Stomach (tissue), 9 donors: Measurements from ENCODE around the gene CFAP54. TPM values are rescaled to one million over a fixed set of nuclear protein-coding genes. Genes with fewer than 3 reads are reported as not detected.
A peak's percentile ranks its signal among the peaks of the same experiment; 100 is the strongest.

Source experiments
- DNase-seq, 2 donors: peaks; one replicate each; pipeline versions ENCODE4 v3.0.0 to v3.0.0-alpha.2; 2013 to 2019
- H3K27ac ChIP-seq, 5 donors: fragments of 200-600 bp in 4 of 5; sonication (generic) in 4 of 5; one replicate each; pipeline ENCODE4 v1.5.1; 2013 to 2019; ENCODE audit warnings: mild to moderate bottlenecking in 1 of 5, moderate library complexity in 1 of 5
- H3K27me3 ChIP-seq, 3 donors: fragments of 200-600 bp; sonication (generic); one replicate each; pipeline ENCODE4 v1.5.1; 2017 to 2019; ENCODE audit warnings: mixed run types in 1 of 3
- H3K36me3 ChIP-seq, 4 donors: fragments of 200-600 bp; sonication (generic); 1 replicate in 3 of 4; 2 replicates in 1 of 4; pipeline ENCODE4 v1.5.1; 2016 to 2019
- H3K4me1 ChIP-seq, 4 donors: fragments of 200-600 bp; sonication (generic); one replicate each; pipeline ENCODE4 v1.5.1; 2016 to 2019
- H3K4me3 ChIP-seq, 4 donors: fragments of 200-600 bp; sonication (generic) in 3 of 4; one replicate each; pipeline ENCODE4 v1.5.1; 2016 to 2019; ENCODE audit warnings: mild to moderate bottlenecking in 1 of 4
- H3K9me3 ChIP-seq, 4 donors: fragments of 200-600 bp; sonication (generic); one replicate each; pipeline ENCODE4 v1.5.1; 2016 to 2019
- EP300 ChIP-seq: sonication (generic); formaldehyde crosslinking; IDR thresholded peaks from one replicate; pipeline ENCODE4 v1.6.1; 2017; ENCODE audit warnings: antibody characterized with exemption
- POLR2A ChIP-seq, 4 donors: fragments of 450-650 bp; IDR thresholded peaks; one replicate each; pipeline ENCODE4 v1.6.1; 2016; ENCODE audit warnings: antibody characterized with exemption in 4 of 4, control low read depth in 2 of 4, mild to moderate bottlenecking in 1 of 4, moderate library complexity in 1 of 4
- POLR2AphosphoS5 ChIP-seq, 3 donors: sonication (generic); formaldehyde crosslinking; IDR thresholded peaks; one replicate each; pipeline ENCODE4 v1.6.1; 2016; ENCODE audit warnings: antibody characterized with exemption in 3 of 3
- WGBS, 5 donors: extraction: QIAGEN DNeasy Blood & Tissue Kit in 3 of 5; methylation state at CpG; one replicate each; pipeline versions ENCODE4 v1.1.5 to v1.1.7; 2013 to 2018; 5-methylcytosine and 5-hydroxymethylcytosine counted together
- intact Hi-C: fragments of 100-400 bp; cut with DNase I; formaldehyde crosslinking; loops from one replicate; pipeline ENCODE4 v1.15.1; 2023; ENCODE audit warnings: low total_unique reads
- polyA plus RNA-seq, 3 donors: library from polyadenylated mRNA; stranded (reverse); fragments of 200-250 nt; gene quantifications; one replicate each; pipeline ENCODE4 v1.2.3, GENCODE V29; 2013
- total RNA-seq, 5 donors: library from RNA; depleted of rRNA; stranded (reverse); fragments of >200 nt; gene quantifications; one replicate each; pipeline versions ENCODE4 v1.1.0 to v1.2.3, GENCODE V29; 2014 to 2016
- TF ChIP-seq, protein P1 (sequence below), 7 experiments: fragments of 450-650 bp in 4 of 7; fragments of 200-600 bp in 3 of 7; sonication (generic) in 3 of 7; IDR thresholded peaks; one replicate each; pipeline ENCODE4 v1.5.1; 2016 to 2019; ENCODE audit warnings: antibody characterized with exemption in 7 of 7, control low read depth in 2 of 7, mild to moderate bottlenecking in 1 of 7
- donor health status: healthy with polysubstance abuse.
- donor health status: Bipolar disorder and iron deficiency.
- donor health status: healthy.

CFAP54 gene
- total and polyA plus RNA-seq, 8 donors = 0.08 to 36.6 (median 3.0) TPM; not detected in 2

DNA sequence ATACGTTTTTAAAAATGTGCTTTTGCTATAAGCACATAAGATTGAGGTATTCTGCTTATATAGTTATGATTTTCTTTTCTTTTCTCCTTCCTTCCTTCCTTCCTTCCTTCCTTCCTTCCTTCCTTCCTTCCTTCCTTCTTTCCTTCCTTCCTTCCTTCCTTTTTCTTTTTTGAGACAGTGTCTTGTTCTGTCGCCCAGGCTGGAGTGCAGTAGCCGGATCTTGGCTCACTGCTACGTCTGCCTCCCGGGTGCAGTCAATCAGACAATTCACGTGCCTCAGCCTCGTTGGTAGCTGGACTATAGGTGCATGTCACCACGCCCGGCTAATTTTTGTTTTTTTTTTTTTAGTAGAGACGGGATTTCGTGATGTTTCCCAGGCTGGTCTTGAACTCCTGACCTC lies 5.8 kb downstream of the CFAP54 start:
- DNase-seq = no peak
- H3K27me3 ChIP-seq = no peaks in the 10 kb centered on the region
- WGBS, 5 donors = 75 to 84% (median 84%) methylated on average over 11 of the region's 11 CpGs
- TF ChIP-seq, protein P1, sequence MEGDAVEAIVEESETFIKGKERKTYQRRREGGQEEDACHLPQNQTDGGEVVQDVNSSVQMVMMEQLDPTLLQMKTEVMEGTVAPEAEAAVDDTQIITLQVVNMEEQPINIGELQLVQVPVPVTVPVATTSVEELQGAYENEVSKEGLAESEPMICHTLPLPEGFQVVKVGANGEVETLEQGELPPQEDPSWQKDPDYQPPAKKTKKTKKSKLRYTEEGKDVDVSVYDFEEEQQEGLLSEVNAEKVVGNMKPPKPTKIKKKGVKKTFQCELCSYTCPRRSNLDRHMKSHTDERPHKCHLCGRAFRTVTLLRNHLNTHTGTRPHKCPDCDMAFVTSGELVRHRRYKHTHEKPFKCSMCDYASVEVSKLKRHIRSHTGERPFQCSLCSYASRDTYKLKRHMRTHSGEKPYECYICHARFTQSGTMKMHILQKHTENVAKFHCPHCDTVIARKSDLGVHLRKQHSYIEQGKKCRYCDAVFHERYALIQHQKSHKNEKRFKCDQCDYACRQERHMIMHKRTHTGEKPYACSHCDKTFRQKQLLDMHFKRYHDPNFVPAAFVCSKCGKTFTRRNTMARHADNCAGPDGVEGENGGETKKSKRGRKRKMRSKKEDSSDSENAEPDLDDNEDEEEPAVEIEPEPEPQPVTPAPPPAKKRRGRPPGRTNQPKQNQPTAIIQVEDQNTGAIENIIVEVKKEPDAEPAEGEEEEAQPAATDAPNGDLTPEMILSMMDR (IDR thresholded peaks at IDR 0.05) = no peak
- TF ChIP-seq POLR2AphosphoS5 (IDR thresholded peaks at IDR 0.05) (no peak), EP300 (no peak), POLR2A (IDR thresholded peaks at IDR 0.05) (no peak)
- H3K36me3 ChIP-seq = no peaks in the 10 kb centered on the region
- H3K9me3 ChIP-seq = no peaks in the 10 kb centered on the region
- no peaks in the 10 kb centered on the region for H3K4me1 ChIP-seq
- intact Hi-C loops = no loop called here
- H3K4me3 ChIP-seq = no peak overlapping the region
- peak overlapping the region in 1 of 5 donors; percentile 22 for H3K27ac ChIP-seq

DNA sequence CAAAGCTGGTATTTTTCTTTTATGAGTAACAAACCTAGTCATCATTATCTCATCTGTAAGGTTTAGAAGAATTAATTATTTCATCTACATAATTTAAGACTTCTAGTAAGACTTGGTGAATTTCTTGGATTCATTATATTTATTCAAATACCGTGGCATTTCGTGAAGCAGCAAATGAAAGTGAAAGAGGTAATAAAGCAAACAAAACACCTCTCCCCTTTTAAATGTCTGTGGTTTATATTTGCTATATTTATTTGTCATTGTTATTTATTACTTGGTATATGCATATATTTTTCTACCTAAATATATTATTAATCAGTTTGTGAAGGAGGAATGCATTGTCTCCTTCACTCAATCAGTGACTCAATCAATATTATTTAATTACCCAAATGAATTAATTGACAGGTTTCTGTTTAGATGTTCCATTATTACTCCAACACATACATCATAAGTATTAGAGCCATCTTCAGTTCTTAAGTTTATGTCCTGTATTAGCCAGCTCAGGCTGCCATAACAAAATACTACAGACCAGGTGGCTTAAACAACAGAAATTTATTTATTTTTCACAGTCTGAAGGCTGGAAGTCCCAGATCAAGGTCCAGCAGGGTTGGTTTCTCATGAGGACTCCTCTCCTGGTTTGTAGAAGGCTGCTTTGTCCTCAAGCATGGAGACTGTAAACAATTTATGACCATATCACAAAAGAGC lies 6.6 kb downstream of the CFAP54 start:
- intact Hi-C loops = no loop called here
- Histone ChIP-seq H3K27me3 (no peaks in the 10 kb centered on the region), H3K4me1 (peaks cover 0 to 8% (median 3%) of the 10 kb centered on the region in 4 donors), H3K9me3 (no peaks in the 10 kb centered on the region), H3K36me3 (no peaks in the 10 kb centered on the region), H3K4me3 (no peak overlapping the region), H3K27ac (peak overlapping the region in 1 of 5 donors; percentile 22)
- 35 to 40% (median 37%) methylated on average over 2 of the region's 2 CpGs for WGBS, 5 donors
- no peak for TF ChIP-seq EP300
- TF ChIP-seq, protein P1 (IDR thresholded peaks at IDR 0.05) = no peak
- no peak for TF ChIP-seq POLR2A (IDR thresholded peaks at IDR 0.05)
- TF ChIP-seq POLR2AphosphoS5 (IDR thresholded peaks at IDR 0.05) = no peak
- no peak for DNase-seq

DNA sequence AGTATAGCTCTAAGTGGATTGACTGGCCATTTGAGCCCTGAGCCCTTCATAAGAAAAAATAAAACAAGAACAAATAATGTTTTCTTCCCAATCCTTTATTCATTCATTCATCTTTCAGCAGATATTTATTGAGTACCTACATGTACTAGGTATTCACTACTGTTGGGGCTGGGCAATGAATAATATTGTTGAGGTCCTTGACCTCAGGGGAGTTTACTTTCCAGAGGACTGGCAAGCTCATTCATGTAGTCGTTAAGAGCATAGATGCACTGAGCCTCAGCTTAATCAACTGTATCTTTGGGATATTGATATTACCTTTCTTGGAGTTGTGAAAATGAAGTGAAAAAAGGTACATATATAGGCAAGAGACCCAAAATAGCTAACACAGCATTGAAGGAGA lies 7.6 kb downstream of the CFAP54 start:
- no peak for DNase-seq
- H3K27ac ChIP-seq = no peak overlapping the region
- no peaks in the 10 kb centered on the region for H3K9me3 ChIP-seq
- peaks cover 0 to 17% (median 7%) of the 10 kb centered on the region in 4 donors for H3K4me1 ChIP-seq
- 56 to 68% (median 65%) methylated on average over 1 of the region's 1 CpG for WGBS, 5 donors
- TF ChIP-seq POLR2A (IDR thresholded peaks at IDR 0.05) (no peak), EP300 (no peak), POLR2AphosphoS5 (IDR thresholded peaks at IDR 0.05) (no peak)
- TF ChIP-seq, protein P1 (IDR thresholded peaks at IDR 0.05) = no peak
- no peak overlapping the region for H3K4me3 ChIP-seq
- H3K27me3 ChIP-seq = no peaks in the 10 kb centered on the region
- intact Hi-C loops = no loop called here
- H3K36me3 ChIP-seq = no peaks in the 10 kb centered on the region

DNA sequence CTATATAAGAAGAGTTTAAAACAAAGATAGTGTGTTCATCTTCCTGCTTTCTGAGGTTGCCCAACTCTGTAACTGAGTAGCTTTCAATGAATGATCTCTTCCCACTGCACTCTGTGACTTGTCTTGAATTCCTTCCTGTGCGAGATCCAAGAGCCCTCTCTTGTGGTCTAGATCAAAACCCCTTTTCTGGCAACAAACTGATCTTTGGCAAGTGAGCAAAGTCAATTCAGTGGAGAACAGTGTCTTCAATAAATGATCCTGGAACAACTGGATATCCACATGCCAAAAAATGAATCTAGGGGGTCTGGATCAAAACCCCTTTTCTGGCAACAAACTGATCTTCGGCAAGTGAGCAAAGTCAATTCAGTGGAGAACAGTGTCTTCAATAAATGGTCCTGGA lies 8.5 kb downstream of the CFAP54 start:
- Histone ChIP-seq H3K4me1 (peaks cover 0 to 23% (median 7%) of the 10 kb centered on the region in 4 donors), H3K27ac (no peak overlapping the region), H3K36me3 (no peaks in the 10 kb centered on the region), H3K4me3 (no peak overlapping the region), H3K27me3 (no peaks in the 10 kb centered on the region), H3K9me3 (no peaks in the 10 kb centered on the region)
- DNase-seq = no peak
- intact Hi-C loops = no loop called here
- 77 to 97% (median 91%) methylated on average over 2 of the region's 2 CpGs for WGBS, 5 donors
- TF ChIP-seq POLR2A (IDR thresholded peaks at IDR 0.05) (no peak), POLR2AphosphoS5 (IDR thresholded peaks at IDR 0.05) (no peak), EP300 (no peak)
- TF ChIP-seq, protein P1 (IDR thresholded peaks at IDR 0.05) = no peak
